Panc1 (cell line): ENCODE results near the gene PLCB1. TPM values are rescaled to one million over a fixed set of nuclear protein-coding genes. Genes with fewer than 3 reads are reported as not detected.

Experiments
- ATAC-seq: fragments of 200-7000 bp; cut with Tn5 transposase; 2 replicates; pipeline ENCODE4 v1.9.1; 2020; ENCODE audit warnings: mild to moderate bottlenecking, moderate library complexity
- BruUV-seq: library from RNA; stranded (reverse); fragments of 400-500 nt; replicated peaks from 2 replicates; lab custom pipeline; 2021; lab: Mats Ljungman, UMichigan
- CTCF ChIA-PET: fragments of 300-600 bp; sonication (Branson Sonifier 250); formaldehyde crosslinking; loops from one replicate; lab custom pipeline; 2022; ENCODE audit warnings: antibody characterized with exemption; lab: Charles Lee
- POLR2A ChIA-PET: fragments of 300-600 bp; sonication (Branson Sonifier 250); formaldehyde crosslinking; loops from one replicate; lab custom pipeline; 2022; ENCODE audit warnings: antibody characterized with exemption; lab: Charles Lee
- DNase-seq: peaks from one replicate; pipeline ENCODE4 v3.0.0-alpha.2; 2010; ENCODE audit warnings: low read depth, low spot score
- H3K27ac ChIP-seq: 2 replicates; pipeline ENCODE4 v1.5.1; 2011; ENCODE audit warnings: mild to moderate bottlenecking, low read length, inconsistent platforms
- H3K27me3 ChIP-seq: fragments of 200-500 bp; sonication (Bioruptor generic); 2 replicates; pipeline ENCODE4 v1.6.0; 2014; ENCODE audit warnings: low read length, inconsistent platforms; ENCODE audit not compliant: control insufficient read depth, insufficient read depth
- H3K36me3 ChIP-seq: fragments of 200-500 bp; sonication (Bioruptor generic); 2 replicates; pipeline ENCODE4 v1.5.1; 2014; ENCODE audit warnings: inconsistent platforms, mild to moderate bottlenecking, low read length, moderate library complexity; ENCODE audit not compliant: control insufficient read depth, insufficient read depth
- H3K4me1 ChIP-seq: 2 replicates; pipeline ENCODE4 v1.5.1; 2011; ENCODE audit warnings: inconsistent platforms, mild to moderate bottlenecking, low read length, moderate library complexity; ENCODE audit not compliant: control insufficient read depth, insufficient read depth
- H3K4me3 ChIP-seq, 2 experiments: 2 replicates each; pipeline ENCODE4 v1.5.1; 2011 to 2012; ENCODE audit warnings: low read depth in 2 of 2, low read length in 2 of 2, mild to moderate bottlenecking in 2 of 2, inconsistent platforms in 1 of 2, moderate library complexity in 1 of 2
- H3K9me3 ChIP-seq: fragments of 200-500 bp; sonication (Bioruptor generic); 2 replicates; pipeline ENCODE4 v1.5.1; 2014; ENCODE audit warnings: low read depth, mild to moderate bottlenecking, inconsistent platforms, low read length, moderate library complexity; ENCODE audit not compliant: control insufficient read depth, insufficient read depth
- POLR2AphosphoS5 ChIP-seq: IDR thresholded peaks from 2 replicates; pipeline ENCODE4 v1.6.1; 2012; ENCODE audit warnings: mild to moderate bottlenecking, low read depth, low read length, moderate library complexity
- SIN3A ChIP-seq: IDR thresholded peaks from 2 replicates; pipeline ENCODE4 v1.6.1; 2012; ENCODE audit warnings: low read depth, mild to moderate bottlenecking, low read length, moderate library complexity, borderline replicate concordance; ENCODE audit not compliant: insufficient read depth
- TCF7L2 ChIP-seq: IDR thresholded peaks from 2 replicates; pipeline ENCODE4 v1.6.1; 2011; ENCODE audit warnings: mild to moderate bottlenecking, low read depth, low read length, inconsistent platforms
- in situ Hi-C: cut with HindIII; loops from 2 replicates; pipeline ENCODE4 v1.10.0; 2016; ENCODE audit warnings: low sequenced_read_pairs, low pct_unique_long_range_greater_than_20kb
- intact Hi-C: fragments of 100-400 bp; cut with micrococcal nuclease; formaldehyde crosslinking; loops from one replicate; pipeline ENCODE4 v1.10.0; 2022; ENCODE audit not compliant: unreplicated experiment
- total RNA-seq: library from RNA; stranded (reverse); gene quantifications from one replicate; pipeline ENCODE4 v1.2.1, GENCODE V29; 2021; ENCODE audit not compliant: unreplicated experiment
- TF ChIP-seq, protein P1 (sequence below): fragments of 450-650 bp; IDR thresholded peaks from 2 replicates; pipeline ENCODE4 v1.5.1; 2017; ENCODE audit warnings: mild to moderate bottlenecking
- TF ChIP-seq, protein P2 (sequence below), 2 experiments: IDR thresholded peaks; 2 replicates each; pipeline ENCODE4 v1.6.1; 2011 to 2012; ENCODE audit warnings: low read depth in 2 of 2, control low read depth in 1 of 2, low read length in 1 of 2, mild to moderate bottlenecking in 1 of 2, moderate library complexity in 1 of 2; ENCODE audit not compliant: insufficient read depth in 1 of 2

Gene PLCB1
- total RNA-seq, 1 experiment from 2014 or later = 0.59 TPM

DNA sequence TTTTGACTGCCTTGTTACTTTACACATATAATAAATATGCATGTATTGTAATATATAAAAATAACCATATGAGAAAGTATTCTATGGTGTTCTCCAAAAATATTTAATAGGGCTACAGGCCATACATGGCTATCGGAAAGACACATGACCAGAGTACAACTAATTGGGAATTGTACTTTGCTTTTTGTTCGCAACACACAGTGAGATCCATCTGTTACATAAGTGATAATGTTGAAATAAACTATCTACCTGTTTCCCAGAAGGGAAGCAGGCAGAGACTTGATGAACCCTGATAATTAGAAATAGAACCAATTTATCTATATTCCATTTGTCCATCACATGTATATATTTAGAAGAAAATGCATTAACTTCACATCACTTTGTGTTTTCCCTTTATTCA lies 592.8 kb downstream of the PLCB1 start:
- Histone ChIP-seq H3K36me3 (no peaks in the 10 kb centered on the region; the same call in 1 of the 2 replicates), H3K4me1 (no peaks in the 10 kb centered on the region), H3K27me3 (no peaks in the 10 kb centered on the region), H3K9me3 (no peaks in the 10 kb centered on the region), H3K4me3 (no peak overlapping the region), H3K27ac (no peak overlapping the region)
- ChIA-PET POLR2A (no interaction called here), CTCF (no interaction called here)
- intact Hi-C loops (loop anchor here (5.0 kb wide), 1 partner anchor 333 kb away; no protein-coding TSS in a partner anchor), in situ Hi-C loops (no loop called here)
- TF ChIP-seq, protein P1, sequence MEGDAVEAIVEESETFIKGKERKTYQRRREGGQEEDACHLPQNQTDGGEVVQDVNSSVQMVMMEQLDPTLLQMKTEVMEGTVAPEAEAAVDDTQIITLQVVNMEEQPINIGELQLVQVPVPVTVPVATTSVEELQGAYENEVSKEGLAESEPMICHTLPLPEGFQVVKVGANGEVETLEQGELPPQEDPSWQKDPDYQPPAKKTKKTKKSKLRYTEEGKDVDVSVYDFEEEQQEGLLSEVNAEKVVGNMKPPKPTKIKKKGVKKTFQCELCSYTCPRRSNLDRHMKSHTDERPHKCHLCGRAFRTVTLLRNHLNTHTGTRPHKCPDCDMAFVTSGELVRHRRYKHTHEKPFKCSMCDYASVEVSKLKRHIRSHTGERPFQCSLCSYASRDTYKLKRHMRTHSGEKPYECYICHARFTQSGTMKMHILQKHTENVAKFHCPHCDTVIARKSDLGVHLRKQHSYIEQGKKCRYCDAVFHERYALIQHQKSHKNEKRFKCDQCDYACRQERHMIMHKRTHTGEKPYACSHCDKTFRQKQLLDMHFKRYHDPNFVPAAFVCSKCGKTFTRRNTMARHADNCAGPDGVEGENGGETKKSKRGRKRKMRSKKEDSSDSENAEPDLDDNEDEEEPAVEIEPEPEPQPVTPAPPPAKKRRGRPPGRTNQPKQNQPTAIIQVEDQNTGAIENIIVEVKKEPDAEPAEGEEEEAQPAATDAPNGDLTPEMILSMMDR = no peak
- TF ChIP-seq, protein P2, sequence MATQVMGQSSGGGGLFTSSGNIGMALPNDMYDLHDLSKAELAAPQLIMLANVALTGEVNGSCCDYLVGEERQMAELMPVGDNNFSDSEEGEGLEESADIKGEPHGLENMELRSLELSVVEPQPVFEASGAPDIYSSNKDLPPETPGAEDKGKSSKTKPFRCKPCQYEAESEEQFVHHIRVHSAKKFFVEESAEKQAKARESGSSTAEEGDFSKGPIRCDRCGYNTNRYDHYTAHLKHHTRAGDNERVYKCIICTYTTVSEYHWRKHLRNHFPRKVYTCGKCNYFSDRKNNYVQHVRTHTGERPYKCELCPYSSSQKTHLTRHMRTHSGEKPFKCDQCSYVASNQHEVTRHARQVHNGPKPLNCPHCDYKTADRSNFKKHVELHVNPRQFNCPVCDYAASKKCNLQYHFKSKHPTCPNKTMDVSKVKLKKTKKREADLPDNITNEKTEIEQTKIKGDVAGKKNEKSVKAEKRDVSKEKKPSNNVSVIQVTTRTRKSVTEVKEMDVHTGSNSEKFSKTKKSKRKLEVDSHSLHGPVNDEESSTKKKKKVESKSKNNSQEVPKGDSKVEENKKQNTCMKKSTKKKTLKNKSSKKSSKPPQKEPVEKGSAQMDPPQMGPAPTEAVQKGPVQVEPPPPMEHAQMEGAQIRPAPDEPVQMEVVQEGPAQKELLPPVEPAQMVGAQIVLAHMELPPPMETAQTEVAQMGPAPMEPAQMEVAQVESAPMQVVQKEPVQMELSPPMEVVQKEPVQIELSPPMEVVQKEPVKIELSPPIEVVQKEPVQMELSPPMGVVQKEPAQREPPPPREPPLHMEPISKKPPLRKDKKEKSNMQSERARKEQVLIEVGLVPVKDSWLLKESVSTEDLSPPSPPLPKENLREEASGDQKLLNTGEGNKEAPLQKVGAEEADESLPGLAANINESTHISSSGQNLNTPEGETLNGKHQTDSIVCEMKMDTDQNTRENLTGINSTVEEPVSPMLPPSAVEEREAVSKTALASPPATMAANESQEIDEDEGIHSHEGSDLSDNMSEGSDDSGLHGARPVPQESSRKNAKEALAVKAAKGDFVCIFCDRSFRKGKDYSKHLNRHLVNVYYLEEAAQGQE (IDR thresholded peaks at IDR 0.05; ENCODE audit: insufficient read depth in 1 of 2, low read depth in 2 of 2, low read length in 1 of 2) = no peak
- TF ChIP-seq POLR2AphosphoS5 = no peak
- TF ChIP-seq TCF7L2 = no peak
- TF ChIP-seq SIN3A = no peak
- no TSS peak for BruUV-seq
- DNase-seq (no peak), ATAC-seq (no peak)

DNA sequence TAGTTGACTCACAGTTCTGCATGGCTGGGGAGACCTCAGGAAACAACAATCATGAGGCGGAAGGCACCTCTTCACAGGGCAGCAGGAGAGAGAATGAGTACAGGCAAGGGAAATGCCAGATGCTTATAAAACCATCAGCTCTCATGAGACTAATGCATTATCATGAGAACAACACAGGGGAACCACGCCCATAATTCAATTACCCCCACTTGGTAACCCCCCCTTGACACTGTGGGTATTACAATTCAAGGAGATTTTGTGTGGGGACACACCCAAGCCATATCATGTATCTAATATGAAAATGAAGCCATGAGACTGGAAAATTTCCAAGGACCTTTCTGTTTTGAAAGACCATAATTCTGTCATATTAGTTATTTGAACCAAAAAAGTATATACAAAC lies 594.4 kb downstream of the PLCB1 start:
- POLR2A ChIA-PET = no interaction called here
- ATAC-seq = no peak
- no peak overlapping the region for H3K4me3 ChIP-seq
- H3K36me3 ChIP-seq = no peaks in the 10 kb centered on the region; the same call in 1 of the 2 replicates
- in situ Hi-C loops (no loop called here), intact Hi-C loops (no loop called here)
- no peaks in the 10 kb centered on the region for H3K9me3 ChIP-seq
- no peak overlapping the region for H3K27ac ChIP-seq
- DNase-seq = no peak
- TF ChIP-seq, protein P2 (IDR thresholded peaks at IDR 0.05; ENCODE audit: insufficient read depth in 1 of 2, low read depth in 2 of 2, low read length in 1 of 2) = no peak
- CTCF ChIA-PET = no interaction called here
- no peaks in the 10 kb centered on the region for H3K27me3 ChIP-seq
- H3K4me1 ChIP-seq = no peaks in the 10 kb centered on the region
- BruUV-seq = no TSS peak
